Measurements from ENCODE around the gene EXOSC10.

GRCh38 chr1:11065796-11066195, 33.9 kb downstream of the EXOSC10 start:
- TF ChIP-seq CTCF (conservative IDR thresholded peaks at IDR 0.05), result no peak
- TF ChIP-seq ZFX (IDR thresholded peaks at IDR 0.05), result no peak

All from C4-2B (cell line).